Measurements from ENCODE around the gene KCNQ5.

The KCNQ5 gene

GRCh38 chr6:72760114-72760793 lies 138.4 kb downstream of the KCNQ5 start:
- Histone ChIP-seq H3K79me2 (no peaks in the 10 kb centered on the region), H3K4me2 (ENCODE audit: low read length) (no peak overlapping the region), H3K27me3 (ENCODE audit: control insufficient read depth, insufficient read depth, low read length) (no peaks in the 10 kb centered on the region), H2AFZ (peak overlapping the region; percentile 40), H3K36me3 (ENCODE audit: control insufficient read depth, insufficient read depth, low read length) (no peaks in the 10 kb centered on the region), H3K4me1 (no peaks in the 10 kb centered on the region), H3K27ac (no peak overlapping the region), H3K9me3 (ENCODE audit: control insufficient read depth, low read length) (no peaks in the 10 kb centered on the region), H3K4me3 (ENCODE audit: low read depth, low read length) (no peak overlapping the region), H3K9ac (no peak overlapping the region)
- TF ChIP-seq CTCF (IDR thresholded peaks at IDR 0.05) = no peak

GRCh38 chr6:72761761-72762160 lies 139.9 kb downstream of the KCNQ5 start:
- Histone ChIP-seq H3K4me3 (ENCODE audit: low read depth, low read length) (no peak overlapping the region), H3K9ac (no peak overlapping the region), H3K36me3 (ENCODE audit: control insufficient read depth, insufficient read depth, low read length) (no peaks in the 10 kb centered on the region), H3K4me1 (no peaks in the 10 kb centered on the region), H3K27ac (no peak overlapping the region), H3K9me3 (ENCODE audit: control insufficient read depth, low read length) (no peaks in the 10 kb centered on the region), H3K27me3 (ENCODE audit: control insufficient read depth, insufficient read depth, low read length) (no peaks in the 10 kb centered on the region), H3K4me2 (ENCODE audit: low read length) (no peak overlapping the region), H3K79me2 (no peaks in the 10 kb centered on the region), H2AFZ (peak overlapping the region; percentile 45)
- TF ChIP-seq CTCF (IDR thresholded peaks at IDR 0.05) = no peak

GRCh38 chr6:72769459-72770125 lies 147.7 kb downstream of the KCNQ5 start:
- Histone ChIP-seq H3K36me3 (ENCODE audit: control insufficient read depth, insufficient read depth, low read length) (no peaks in the 10 kb centered on the region), H3K27me3 (ENCODE audit: control insufficient read depth, insufficient read depth, low read length) (no peaks in the 10 kb centered on the region), H3K27ac (no peak overlapping the region), H2AFZ (no peak overlapping the region), H3K79me2 (no peaks in the 10 kb centered on the region), H3K4me2 (ENCODE audit: low read length) (no peak overlapping the region), H3K4me3 (ENCODE audit: low read depth, low read length) (no peak overlapping the region), H3K9me3 (ENCODE audit: control insufficient read depth, low read length) (no peaks in the 10 kb centered on the region), H3K9ac (no peak overlapping the region), H3K4me1 (no peaks in the 10 kb centered on the region)
- no peak for TF ChIP-seq CTCF (IDR thresholded peaks at IDR 0.05)

GRCh38 chr6:72770959-72771358 lies 149.1 kb downstream of the KCNQ5 start:
- no peak overlapping the region for H3K27ac ChIP-seq
- no peaks in the 10 kb centered on the region for H3K36me3 ChIP-seq (ENCODE audit: control insufficient read depth, insufficient read depth, low read length)
- H3K9ac ChIP-seq = no peak overlapping the region
- no peaks in the 10 kb centered on the region for H3K9me3 ChIP-seq (ENCODE audit: control insufficient read depth, low read length)
- H3K4me1 ChIP-seq = no peaks in the 10 kb centered on the region
- H3K4me2 ChIP-seq (ENCODE audit: low read length) = no peak overlapping the region
- H3K27me3 ChIP-seq (ENCODE audit: control insufficient read depth, insufficient read depth, low read length) = no peaks in the 10 kb centered on the region
- no peaks in the 10 kb centered on the region for H3K79me2 ChIP-seq
- TF ChIP-seq CTCF (IDR thresholded peaks at IDR 0.05) = no peak
- no peak overlapping the region for H2AFZ ChIP-seq
- H3K4me3 ChIP-seq (ENCODE audit: low read depth, low read length) = no peak overlapping the region

- Histone ChIP-seq H3K4me2 (ENCODE audit: low read length) (no peak overlapping the region), H3K79me2 (no peaks in the 10 kb centered on the region), H3K9ac (no peak overlapping the region), H3K4me3 (ENCODE audit: low read depth, low read length) (no peak overlapping the region), H3K27ac (no peak overlapping the region), H3K36me3 (ENCODE audit: control insufficient read depth, insufficient read depth, low read length) (no peaks in the 10 kb centered on the region), H2AFZ (no peak overlapping the region), H3K27me3 (ENCODE audit: control insufficient read depth, insufficient read depth, low read length) (no peaks in the 10 kb centered on the region), H3K9me3 (ENCODE audit: control insufficient read depth, low read length) (no peaks in the 10 kb centered on the region), H3K4me1 (no peaks in the 10 kb centered on the region)
- TF ChIP-seq CTCF (IDR thresholded peaks at IDR 0.05) = no peak
Observed at GRCh38 chr6:72776456-72776855, 154.6 kb downstream of the KCNQ5 start.

Measured in parathyroid adenoma (tissue), 2 donors.